SU-DHL-6 (cell line): ENCODE results near the gene RASA1.

Experiments
- EZH2phosphoT487 ChIP-seq: fragments of 200-600 bp; sonication (generic), shearing (Covaris generic); conservative IDR thresholded peaks from 2 replicates; pipeline ENCODE4 v1.6.1; 2018; ENCODE audit warnings: mild to moderate bottlenecking, antibody characterized with exemption, low read length, moderate library complexity, mixed read lengths
- TF ChIP-seq, protein P1 (sequence below): fragments of 200-600 bp; sonication (generic); IDR thresholded peaks from one replicate; pipeline ENCODE4 v1.5.1; 2017; ENCODE audit warnings: antibody characterized with exemption, mild to moderate bottlenecking, low read length, moderate library complexity; ENCODE audit not compliant: insufficient read depth, poor library complexity, severe bottlenecking

GRCh38 chr5:87300744-87301143 lies 33.1 kb downstream of the RASA1 start:
- no peak for TF ChIP-seq EZH2phosphoT487
- TF ChIP-seq, protein P1, sequence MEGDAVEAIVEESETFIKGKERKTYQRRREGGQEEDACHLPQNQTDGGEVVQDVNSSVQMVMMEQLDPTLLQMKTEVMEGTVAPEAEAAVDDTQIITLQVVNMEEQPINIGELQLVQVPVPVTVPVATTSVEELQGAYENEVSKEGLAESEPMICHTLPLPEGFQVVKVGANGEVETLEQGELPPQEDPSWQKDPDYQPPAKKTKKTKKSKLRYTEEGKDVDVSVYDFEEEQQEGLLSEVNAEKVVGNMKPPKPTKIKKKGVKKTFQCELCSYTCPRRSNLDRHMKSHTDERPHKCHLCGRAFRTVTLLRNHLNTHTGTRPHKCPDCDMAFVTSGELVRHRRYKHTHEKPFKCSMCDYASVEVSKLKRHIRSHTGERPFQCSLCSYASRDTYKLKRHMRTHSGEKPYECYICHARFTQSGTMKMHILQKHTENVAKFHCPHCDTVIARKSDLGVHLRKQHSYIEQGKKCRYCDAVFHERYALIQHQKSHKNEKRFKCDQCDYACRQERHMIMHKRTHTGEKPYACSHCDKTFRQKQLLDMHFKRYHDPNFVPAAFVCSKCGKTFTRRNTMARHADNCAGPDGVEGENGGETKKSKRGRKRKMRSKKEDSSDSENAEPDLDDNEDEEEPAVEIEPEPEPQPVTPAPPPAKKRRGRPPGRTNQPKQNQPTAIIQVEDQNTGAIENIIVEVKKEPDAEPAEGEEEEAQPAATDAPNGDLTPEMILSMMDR: no peak
